Activated T-cell treated with anti-CD3 and anti-CD28 coated beads, Interleukin-2, amount 50 U/mL, for 4 hours (primary cell): ENCODE measurements around the gene ZDHHC11. TPM values are rescaled to one million over a fixed set of nuclear protein-coding genes. Genes with fewer than 3 reads are reported as not detected.
"Not testable (repeated sequence)": the region's sequence is repeated elsewhere in the genome, so short reads cannot be mapped to it uniquely, and the experiment has no call there.

Source experiments
- ATAC-seq, 2 donors: fragments of 200-7000 bp; cut with Tn5 transposase; one replicate each; pipeline ENCODE4 v1.10.0; 2021
- DNase-seq: peaks from one replicate; pipeline ENCODE4 v3.0.0-alpha.2; 2020
- H3K27me3 Mint-ChIP-seq: one replicate; pipeline ENCODE4 v1.8.0; 2021; ENCODE audit warnings: low read depth, mixed read lengths
- H3K36me3 Mint-ChIP-seq: one replicate; pipeline ENCODE4 v1.8.0; 2022; ENCODE audit warnings: mixed read lengths; ENCODE audit not compliant: insufficient read depth
- H3K4me1 Mint-ChIP-seq: one replicate; pipeline ENCODE4 v1.8.0; 2021; ENCODE audit warnings: low read depth, mixed read lengths
- H3K4me3 Mint-ChIP-seq: one replicate; pipeline ENCODE4 v1.8.0; 2021; ENCODE audit warnings: mild to moderate bottlenecking, moderate library complexity, mixed read lengths
- H3K9me3 Mint-ChIP-seq: one replicate; pipeline ENCODE4 v1.8.0; 2021; ENCODE audit warnings: mixed read lengths
- total RNA-seq, 3 donors: library from RNA; stranded (reverse); gene quantifications; one replicate each; pipeline ENCODE4 v1.2.1, GENCODE V29; 2021

Gene ZDHHC11
- total RNA-seq, 3 donors from 2014 or later, result 6.0 to 7.0 (median 6.2) TPM

- peak in 1 of 2 donors; percentile 60 for ATAC-seq
- not testable (repeated sequence) for H3K4me3 Mint-ChIP-seq, DNase-seq, H3K9me3 Mint-ChIP-seq, H3K27me3 Mint-ChIP-seq, H3K36me3 Mint-ChIP-seq, H3K4me1 Mint-ChIP-seq
Observed at GRCh38 chr5:846602-847091, 4.1 kb downstream of the ZDHHC11 start.

GRCh38 chr5:845676-846601, 4.8 kb downstream of the ZDHHC11 start:
- H3K4me1 Mint-ChIP-seq, H3K4me3 Mint-ChIP-seq, H3K36me3 Mint-ChIP-seq, H3K27me3 Mint-ChIP-seq, H3K9me3 Mint-ChIP-seq, DNase-seq: not testable (repeated sequence)
- peak in 1 of 2 donors; percentile 15 for ATAC-seq

DNA sequence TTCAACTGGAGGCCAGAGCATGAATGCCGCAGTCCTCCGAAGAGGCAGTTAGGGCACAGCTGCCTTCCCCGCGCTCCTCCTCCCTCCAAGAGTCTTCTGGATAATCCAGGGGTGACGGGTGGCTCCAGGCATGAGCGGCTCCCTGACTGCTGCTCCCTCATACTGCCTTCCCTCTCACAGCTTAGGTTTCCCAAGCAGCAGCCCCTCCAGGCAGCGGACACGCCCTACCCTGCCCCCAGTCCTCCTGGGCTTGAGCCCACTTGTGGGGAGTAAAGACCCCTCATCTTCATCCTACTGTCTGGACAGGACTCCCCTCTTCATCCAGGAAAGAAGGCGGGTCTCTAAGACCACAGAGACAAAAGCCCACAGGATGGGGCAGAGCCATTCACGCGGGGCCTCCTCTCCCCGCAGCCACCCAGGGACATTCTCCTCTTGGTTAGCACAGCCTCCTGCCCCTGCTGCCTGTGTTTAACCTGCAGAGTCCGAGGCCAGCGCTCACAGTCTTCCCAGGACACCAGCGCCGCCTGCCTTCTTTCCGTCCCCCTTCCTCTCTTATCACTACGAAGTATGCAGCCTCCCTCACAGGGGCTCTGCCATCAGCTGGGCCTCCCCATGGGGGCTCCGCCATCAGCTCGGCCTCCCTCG, 5.6 kb downstream of the ZDHHC11 start:
- ATAC-seq, DNase-seq, H3K4me1 Mint-ChIP-seq, H3K27me3 Mint-ChIP-seq, H3K36me3 Mint-ChIP-seq, H3K4me3 Mint-ChIP-seq, H3K9me3 Mint-ChIP-seq: not testable (repeated sequence)

DNA sequence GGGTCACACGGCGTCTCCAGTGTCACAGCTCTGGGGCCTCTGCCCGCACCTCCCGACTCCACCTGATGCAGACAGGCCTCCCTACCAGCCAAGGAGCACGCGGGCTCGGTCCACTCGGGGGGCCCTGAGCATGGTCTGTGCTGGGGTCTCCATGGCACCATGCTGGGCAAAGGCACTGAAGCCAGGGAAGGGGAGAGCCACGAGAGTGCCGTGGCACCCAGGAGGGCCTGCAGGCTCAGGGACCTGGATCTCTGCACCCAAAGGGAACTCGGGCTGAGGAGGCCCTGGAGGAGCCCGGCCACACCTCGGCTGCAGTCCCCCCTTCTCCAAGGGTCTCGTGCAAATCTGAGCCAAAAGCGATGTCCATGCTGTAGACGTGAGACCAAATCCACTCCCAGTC, 6.4 kb downstream of the ZDHHC11 start:
- not testable (repeated sequence) for H3K36me3 Mint-ChIP-seq, H3K9me3 Mint-ChIP-seq, H3K4me3 Mint-ChIP-seq, ATAC-seq, DNase-seq, H3K4me1 Mint-ChIP-seq, H3K27me3 Mint-ChIP-seq

- not testable (repeated sequence) for H3K9me3 Mint-ChIP-seq, H3K4me1 Mint-ChIP-seq, ATAC-seq, H3K4me3 Mint-ChIP-seq, H3K27me3 Mint-ChIP-seq, H3K36me3 Mint-ChIP-seq
- DNase-seq, result peak; percentile 1
Observed at GRCh38 chr5:843926-844325, 6.9 kb downstream of the ZDHHC11 start.

GRCh38 chr5:843371-843770, 7.4 kb downstream of the ZDHHC11 start:
- peak; percentile 4 for DNase-seq
- not testable (repeated sequence) for H3K4me1 Mint-ChIP-seq, H3K4me3 Mint-ChIP-seq, H3K9me3 Mint-ChIP-seq, ATAC-seq, H3K36me3 Mint-ChIP-seq, H3K27me3 Mint-ChIP-seq

GRCh38 chr5:842402-843221, 8.2 kb downstream of the ZDHHC11 start:
- H3K27me3 Mint-ChIP-seq, ATAC-seq, H3K4me1 Mint-ChIP-seq, H3K36me3 Mint-ChIP-seq, H3K4me3 Mint-ChIP-seq, H3K9me3 Mint-ChIP-seq: not testable (repeated sequence)
- peak; percentile 4 for DNase-seq

GRCh38 chr5:841531-842401, 9.0 kb downstream of the ZDHHC11 start:
- not testable (repeated sequence) for H3K36me3 Mint-ChIP-seq, H3K4me1 Mint-ChIP-seq, ATAC-seq, H3K4me3 Mint-ChIP-seq, H3K9me3 Mint-ChIP-seq, H3K27me3 Mint-ChIP-seq
- peak; percentile 1 for DNase-seq

GRCh38 chr5:840974-841435, 9.8 kb downstream of the ZDHHC11 start:
- H3K9me3 Mint-ChIP-seq, ATAC-seq: not testable (repeated sequence)

GRCh38 chr5:840118-840973, 10.4 kb downstream of the ZDHHC11 start:
- not testable (repeated sequence) for H3K9me3 Mint-ChIP-seq, ATAC-seq, H3K27me3 Mint-ChIP-seq, H3K4me3 Mint-ChIP-seq, H3K36me3 Mint-ChIP-seq, H3K4me1 Mint-ChIP-seq
- DNase-seq, result peak; percentile 3

More at GRCh38 chr5:840974-841435, 9.8 kb downstream of the ZDHHC11 start:
- not testable (repeated sequence) for H3K4me3 Mint-ChIP-seq, H3K36me3 Mint-ChIP-seq, H3K27me3 Mint-ChIP-seq, H3K4me1 Mint-ChIP-seq
- peak; percentile 0 for DNase-seq

DNA sequence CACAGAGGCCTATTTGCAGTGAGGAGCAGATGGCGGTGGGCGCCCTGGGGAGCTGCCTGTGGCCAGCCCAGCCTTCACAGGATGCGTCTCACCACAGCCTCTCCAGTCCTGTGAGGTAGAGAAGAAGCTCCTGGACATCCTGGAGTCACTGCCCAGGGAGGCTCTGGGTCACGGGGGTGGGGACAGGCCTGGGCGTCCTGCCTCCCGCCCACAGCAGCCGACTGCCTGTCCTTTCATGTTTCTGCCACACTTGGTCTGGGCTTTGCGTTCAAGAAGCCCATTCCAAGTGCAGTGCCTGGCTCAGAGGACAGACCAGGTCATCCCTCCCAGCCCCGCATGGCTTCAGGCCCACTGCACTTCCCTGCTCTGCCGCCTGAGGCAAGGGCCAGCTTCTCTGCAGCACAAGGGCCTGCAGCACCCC, 12.3 kb downstream of the ZDHHC11 start:
- not testable (repeated sequence) for H3K9me3 Mint-ChIP-seq, H3K4me3 Mint-ChIP-seq, DNase-seq, ATAC-seq, H3K27me3 Mint-ChIP-seq, H3K4me1 Mint-ChIP-seq, H3K36me3 Mint-ChIP-seq

DNA sequence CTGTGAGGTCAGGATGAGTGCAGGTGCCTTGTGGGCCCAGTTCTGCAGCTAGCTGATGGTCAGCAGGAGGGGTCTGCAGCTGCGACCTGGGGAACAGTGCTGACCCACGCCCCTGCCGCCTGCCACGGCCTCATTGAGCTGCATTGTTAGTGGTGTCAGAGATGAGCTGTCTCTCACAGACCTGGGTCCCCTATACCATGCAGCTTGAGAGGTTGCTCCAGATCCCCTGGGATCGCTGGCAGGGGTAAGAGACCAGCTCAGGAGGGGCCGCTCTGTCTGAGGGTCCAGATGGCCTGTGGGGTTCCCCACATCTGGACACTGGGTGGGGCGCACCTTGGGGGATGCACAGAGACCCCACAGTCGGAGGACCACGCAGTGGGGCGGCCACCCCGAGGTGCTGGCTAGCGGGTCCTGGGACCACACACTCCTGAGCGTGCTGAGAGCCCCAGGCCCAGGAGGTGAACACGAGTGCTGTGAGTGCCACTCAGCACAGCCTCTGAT, 13.1 kb downstream of the ZDHHC11 start:
- H3K27me3 Mint-ChIP-seq, ATAC-seq, H3K4me1 Mint-ChIP-seq, H3K36me3 Mint-ChIP-seq, H3K4me3 Mint-ChIP-seq, DNase-seq, H3K9me3 Mint-ChIP-seq: not testable (repeated sequence)
